ENCODE results near the gene PRDM8. TPM values are rescaled to one million over a fixed set of nuclear protein-coding genes. Genes with fewer than 3 reads are reported as not detected.

PRDM8 gene
- total RNA-seq, 2 donors from 2014 or later, result 0.82 to 1.6 TPM

DNA sequence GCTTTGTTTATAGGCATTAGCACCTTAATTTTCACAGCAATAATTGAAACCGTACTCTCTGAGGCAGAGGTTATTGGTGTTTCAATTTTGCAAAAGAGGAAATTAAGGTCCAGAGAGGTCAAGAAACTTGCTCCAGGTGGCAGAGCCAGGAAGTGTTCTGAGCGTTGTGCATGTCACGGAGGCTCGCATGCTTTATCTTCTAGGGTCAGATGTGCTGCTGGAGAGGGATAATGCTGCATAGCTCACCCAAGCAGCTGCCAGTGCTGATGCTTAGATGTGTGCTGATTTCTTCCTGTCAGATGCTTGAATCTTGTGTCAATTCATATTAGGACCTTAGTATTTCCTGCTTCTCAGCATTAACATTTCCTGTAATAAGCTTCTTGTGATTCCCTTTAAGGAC, 56.2 kb downstream of the PRDM8 start:
- intact Hi-C loops (cut with DNase I), result no loop called here
- no peak overlapping the region for H3K4me3 ChIP-seq
- no peaks in the 10 kb centered on the region for H3K36me3 ChIP-seq
- DNase-seq, result no peak
- no peak overlapping the region for H3K27ac ChIP-seq
- H3K27me3 ChIP-seq, result no peaks in the 10 kb centered on the region
- no peaks in the 10 kb centered on the region for H3K9me3 ChIP-seq
- TF ChIP-seq, protein P1, sequence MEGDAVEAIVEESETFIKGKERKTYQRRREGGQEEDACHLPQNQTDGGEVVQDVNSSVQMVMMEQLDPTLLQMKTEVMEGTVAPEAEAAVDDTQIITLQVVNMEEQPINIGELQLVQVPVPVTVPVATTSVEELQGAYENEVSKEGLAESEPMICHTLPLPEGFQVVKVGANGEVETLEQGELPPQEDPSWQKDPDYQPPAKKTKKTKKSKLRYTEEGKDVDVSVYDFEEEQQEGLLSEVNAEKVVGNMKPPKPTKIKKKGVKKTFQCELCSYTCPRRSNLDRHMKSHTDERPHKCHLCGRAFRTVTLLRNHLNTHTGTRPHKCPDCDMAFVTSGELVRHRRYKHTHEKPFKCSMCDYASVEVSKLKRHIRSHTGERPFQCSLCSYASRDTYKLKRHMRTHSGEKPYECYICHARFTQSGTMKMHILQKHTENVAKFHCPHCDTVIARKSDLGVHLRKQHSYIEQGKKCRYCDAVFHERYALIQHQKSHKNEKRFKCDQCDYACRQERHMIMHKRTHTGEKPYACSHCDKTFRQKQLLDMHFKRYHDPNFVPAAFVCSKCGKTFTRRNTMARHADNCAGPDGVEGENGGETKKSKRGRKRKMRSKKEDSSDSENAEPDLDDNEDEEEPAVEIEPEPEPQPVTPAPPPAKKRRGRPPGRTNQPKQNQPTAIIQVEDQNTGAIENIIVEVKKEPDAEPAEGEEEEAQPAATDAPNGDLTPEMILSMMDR (IDR thresholded peaks at IDR 0.05), result no peak
- H3K4me1 ChIP-seq, result no peaks in the 10 kb centered on the region
- H3K9ac ChIP-seq (ENCODE audit: low read depth in 2 of 2, low read length in 2 of 2), result no peak overlapping the region

Other genes with a start within 250 kb of the PRDM8 start
- 100 to 1,000 TPM in 1 of 2 donors, 10 to 100 TPM in 1; 47.4 to 121 TPM for gene ANTXR2, start 124.3 kb upstream of the PRDM8 start, total RNA-seq
- 1 to 10 TPM in 1 of 2 donors, under 1 TPM in 1; 0.30 to 1.5 TPM for gene FGF5, start 69.2 kb downstream of the PRDM8 start, total RNA-seq
- not detected for gene CFAP299, start 138.2 kb downstream of the PRDM8 start, total RNA-seq